DMS114 treated with DMSO at 0.1 percent for 48 hours (cell line): Measurements from ENCODE around the gene AVP.
A peak's percentile ranks its signal among the peaks of the same experiment; 100 is the strongest.
"Not testable (repeated sequence)": the region's sequence is repeated elsewhere in the genome, so short reads cannot be mapped to it uniquely, and the experiment has no call there.

Experiments used
- DNase-seq: peaks from one replicate; lab custom pipeline; 2025; ENCODE audit not compliant: unreplicated experiment; lab: John Stamatoyannopoulos, UW

Gene AVP

DNA sequence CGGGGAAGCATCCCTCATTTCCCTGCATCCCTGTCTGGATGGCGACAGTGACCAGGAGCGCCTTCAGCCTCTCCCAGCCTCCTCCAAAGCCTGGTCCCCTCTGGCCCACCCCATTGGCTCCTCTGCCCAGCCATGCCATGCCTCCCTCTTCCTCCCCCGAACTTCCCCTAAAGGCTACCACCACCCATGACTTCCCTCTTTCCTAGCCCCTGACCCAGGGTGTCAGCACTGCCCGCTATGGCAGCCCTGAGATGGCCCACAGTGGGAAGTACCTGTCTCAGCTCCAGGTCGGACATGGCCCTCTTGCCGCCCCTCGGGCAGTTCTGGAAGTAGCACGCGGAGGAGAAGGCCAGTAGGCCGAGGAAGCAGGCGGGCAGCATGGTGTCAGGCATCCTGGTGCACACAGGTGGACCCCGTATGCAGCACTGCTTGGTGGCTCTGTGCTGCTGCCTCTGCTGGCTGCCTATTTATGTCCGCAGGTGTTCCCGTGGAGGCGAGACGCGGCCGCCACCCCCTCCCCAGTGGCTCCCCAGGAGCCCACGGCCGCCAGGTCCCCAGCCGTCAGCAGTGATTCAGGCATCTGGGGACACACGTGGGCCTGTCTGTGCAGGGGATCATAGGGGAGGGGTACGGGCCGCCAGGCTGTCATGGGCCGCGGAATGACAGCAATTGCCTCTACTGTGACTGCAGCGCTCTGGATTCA is at the start of gene AVP:
TSS of gene AVP (minus strand) at position 442 of the 703 bp plus-strand sequence. CDS start at position 392, 50 bp downstream.
- DNase-seq, result no peak

DNA sequence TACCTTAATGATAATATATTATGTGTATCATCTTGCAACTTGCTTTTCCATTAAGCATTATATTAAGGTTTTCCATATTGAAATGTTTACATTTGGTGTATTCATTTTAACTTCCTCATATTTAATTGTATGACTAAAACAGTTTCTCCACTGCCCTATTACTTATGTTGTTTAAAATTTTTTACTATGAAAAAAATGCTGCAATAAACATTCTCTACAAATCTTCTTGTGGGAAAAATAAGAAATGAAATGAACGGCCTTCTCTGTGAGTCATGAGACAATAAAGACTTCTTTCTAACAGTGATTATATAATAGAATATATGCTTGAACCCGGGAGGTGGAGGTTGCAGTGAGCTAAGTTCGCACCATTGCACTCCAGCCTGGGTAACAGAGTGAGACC is 49.6 kb upstream of the AVP start:
- no peak for DNase-seq

GRCh38 chr20:3133155-3133554 is 48.6 kb upstream of the AVP start:
- DNase-seq, result no peak

DNA sequence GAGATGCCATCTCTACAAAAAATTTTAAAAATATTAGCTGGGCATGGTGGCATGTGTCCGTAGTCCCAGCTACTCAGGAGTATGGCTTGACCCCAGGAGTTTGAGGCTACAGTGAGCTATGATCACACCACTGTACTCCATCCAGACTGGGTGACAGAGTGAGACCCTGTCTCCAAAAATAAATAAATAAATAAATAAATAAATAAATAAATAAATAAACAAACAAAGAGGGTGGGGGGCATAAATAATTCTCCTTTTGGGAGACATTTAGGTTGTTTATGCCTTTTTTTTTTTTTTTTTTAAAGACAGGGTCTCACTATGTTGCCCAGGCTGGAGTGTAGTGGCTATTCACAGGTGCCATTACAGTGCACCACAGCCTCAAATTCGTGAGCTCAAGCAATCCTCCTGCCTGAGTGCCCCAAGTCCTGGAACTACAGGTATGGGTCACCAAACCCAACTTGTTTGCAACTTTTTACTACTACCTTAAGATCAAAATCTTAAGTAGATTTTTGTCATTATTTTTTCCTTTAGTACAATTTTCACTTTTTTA is 45.6 kb upstream of the AVP start:
- no peak for DNase-seq

DNA sequence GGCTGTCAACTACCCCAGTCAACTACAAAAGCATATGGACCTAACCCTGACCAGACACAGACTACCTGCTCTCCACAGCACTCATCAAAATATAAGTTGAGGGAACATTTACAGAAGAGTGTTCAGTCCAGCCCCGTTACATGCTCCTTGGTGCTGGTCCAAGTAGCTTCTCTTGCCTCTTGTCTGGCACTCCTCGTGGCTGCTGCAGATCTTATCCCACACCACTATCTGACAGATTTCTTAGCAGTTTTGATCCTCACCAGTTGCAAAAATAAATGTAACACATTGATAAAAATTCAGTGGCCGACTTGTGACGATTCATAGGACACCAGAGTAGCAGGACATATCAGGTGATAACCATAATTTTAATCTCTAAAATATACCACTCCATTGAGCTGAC is 44.6 kb upstream of the AVP start:
- no peak for DNase-seq

GRCh38 chr20:3128275-3128984 is 43.9 kb upstream of the AVP start:
- no peak for DNase-seq

- no peak for DNase-seq
Observed at GRCh38 chr20:3126527-3126859, 42.0 kb upstream of the AVP start.

GRCh38 chr20:3125776-3126526 is 41.4 kb upstream of the AVP start:
- DNase-seq, result not testable (repeated sequence)

- DNase-seq, result not testable (repeated sequence)
Observed at GRCh38 chr20:3124773-3125560, 40.4 kb upstream of the AVP start.

DNA sequence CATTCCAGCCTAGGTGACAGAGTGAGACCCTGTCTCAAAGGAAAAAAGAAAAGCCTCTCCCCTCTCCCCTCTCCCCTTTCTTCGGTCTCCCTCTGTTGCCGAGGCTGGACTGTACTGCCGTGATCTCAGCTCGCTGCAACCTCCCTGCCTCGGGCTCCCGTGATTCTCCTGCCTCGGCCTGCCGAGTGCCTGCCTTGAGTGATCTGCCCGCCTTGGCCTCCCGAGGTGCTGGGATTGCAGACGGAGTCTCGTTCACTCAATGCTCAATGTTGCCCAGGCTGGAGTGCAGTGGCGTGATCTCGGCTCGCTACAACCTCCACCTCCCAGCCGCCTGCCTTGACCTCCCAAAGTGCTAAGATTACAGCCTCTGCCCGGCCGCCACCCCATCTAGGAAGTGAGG is 39.6 kb upstream of the AVP start:
- not testable (repeated sequence) for DNase-seq

GRCh38 chr20:3123542-3123941 is 39.0 kb upstream of the AVP start:
- DNase-seq, result no peak

DNA sequence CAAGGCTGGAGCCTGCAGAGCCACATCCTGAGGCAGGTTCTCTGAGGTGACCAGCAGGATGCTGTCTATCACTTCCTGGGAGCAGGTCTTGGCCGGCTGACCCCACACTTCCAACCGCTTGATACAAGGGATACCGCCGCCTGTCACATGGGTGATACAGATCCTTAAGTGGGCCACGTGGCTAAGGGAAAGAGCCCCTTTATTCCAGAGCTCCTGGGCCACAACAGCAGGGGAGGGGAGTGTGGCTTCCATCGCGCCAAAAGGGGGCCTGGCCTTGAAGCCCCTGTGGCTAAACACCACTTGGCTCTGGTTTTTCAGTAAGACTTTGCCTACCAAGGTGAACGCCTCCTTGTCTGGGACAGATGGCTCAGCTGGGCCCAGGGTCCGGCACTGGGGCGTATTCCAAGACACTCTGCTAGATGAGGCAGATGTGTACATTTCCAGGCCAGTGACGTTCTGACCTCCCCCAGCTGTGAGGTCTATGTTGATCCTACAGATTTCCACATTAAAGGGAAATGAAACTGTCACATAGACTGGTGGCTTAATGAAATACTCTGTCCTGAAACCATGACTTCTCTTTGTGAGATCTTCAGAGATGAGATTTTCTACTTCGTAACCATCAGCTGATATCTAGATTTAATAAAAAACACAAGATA is 37.6 kb upstream of the AVP start:
- no peak for DNase-seq

DNA sequence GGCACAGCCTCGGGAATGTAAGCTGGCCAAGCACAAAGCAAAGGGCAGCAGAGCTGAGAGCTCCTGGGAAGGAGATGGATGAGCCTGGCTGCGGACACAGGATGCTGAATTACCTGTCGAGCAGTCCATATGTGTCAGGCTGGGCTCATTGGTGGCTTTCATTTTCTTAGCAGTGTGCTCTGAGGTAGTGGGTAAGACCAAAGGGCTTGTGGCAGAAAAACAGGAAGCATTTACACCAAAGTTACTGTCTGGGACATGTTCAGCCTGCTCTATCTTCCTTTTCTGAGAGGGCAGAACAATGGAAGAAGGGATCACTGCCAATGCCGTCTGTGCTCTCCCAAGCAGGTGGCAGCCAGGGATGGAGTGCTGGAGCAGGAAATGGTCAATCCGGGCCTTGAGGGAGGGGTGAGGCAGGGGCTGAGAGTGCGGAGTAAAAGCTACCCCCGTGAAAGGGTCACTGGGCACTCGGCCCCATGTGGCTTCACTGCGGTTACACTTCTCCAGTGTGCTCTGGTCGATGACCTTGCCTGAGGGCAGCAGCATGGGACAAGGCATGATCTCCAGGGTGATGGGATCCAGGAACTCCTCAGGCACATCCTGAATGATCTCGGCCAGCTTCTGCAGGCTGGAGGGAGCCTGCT is 36.9 kb upstream of the AVP start:
- DNase-seq, result no peak

GRCh38 chr20:3119044-3119443 is 34.5 kb upstream of the AVP start:
- DNase-seq, result no peak

GRCh38 chr20:3117839-3118379 is 33.4 kb upstream of the AVP start:
- DNase-seq, result not testable (repeated sequence)

- no peak for DNase-seq
Observed at GRCh38 chr20:3116341-3116740, 31.8 kb upstream of the AVP start.

GRCh38 chr20:3115190-3116107 is 30.9 kb upstream of the AVP start:
- peak; percentile 27 for DNase-seq

DNA sequence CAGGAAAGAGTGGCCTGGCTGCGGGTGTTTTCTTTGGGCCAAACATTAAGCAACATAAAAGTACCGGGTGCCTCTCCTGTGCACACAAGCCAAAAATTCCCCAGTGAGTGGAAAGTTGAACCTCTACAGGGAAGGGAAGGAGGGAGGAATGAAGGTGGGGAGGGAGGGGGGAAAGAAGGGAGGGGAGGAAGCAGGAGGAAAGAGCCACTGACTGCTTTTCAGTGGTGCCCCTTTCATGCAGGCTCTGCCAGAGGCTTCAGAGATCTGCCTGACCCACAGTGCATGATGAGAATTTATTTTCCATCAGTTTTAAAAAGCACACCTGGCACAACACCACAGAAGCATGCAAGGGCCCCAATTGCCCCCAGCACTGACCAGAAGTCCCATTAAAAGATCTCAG is 27.5 kb upstream of the AVP start:
- DNase-seq, result no peak

DNA sequence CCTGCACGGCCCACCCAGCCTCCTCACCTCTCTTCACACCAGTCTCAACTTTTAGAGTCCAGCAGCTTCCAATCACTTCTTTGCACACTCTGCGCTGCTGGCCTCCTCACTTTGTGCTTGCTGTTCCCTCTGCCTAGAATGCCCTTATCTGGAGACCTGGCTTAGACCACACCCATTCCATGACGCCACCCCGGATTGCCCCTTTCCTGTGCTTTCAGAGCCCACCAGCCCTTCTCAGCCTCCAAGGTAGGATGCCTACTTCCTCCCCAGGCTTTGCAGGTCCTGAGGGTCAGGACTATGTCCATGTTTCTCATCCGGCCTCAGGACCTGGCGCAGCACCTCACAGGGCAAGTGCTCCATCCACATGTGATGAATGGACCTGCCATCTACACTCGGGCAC is 27.0 kb upstream of the AVP start:
- no peak for DNase-seq
